SK-N-SH (cell line): ENCODE measurements around the gene LGALS12. TPM values are rescaled to one million over a fixed set of nuclear protein-coding genes. Genes with fewer than 3 reads are reported as not detected.

Source experiments
- CTCF ChIA-PET: fragments of 300-600, 350-600 bp; formaldehyde crosslinking; extraction: SDS; loops from one replicate; lab custom pipeline; 2021; lab: Yijun Ruan, JAX
- POLR2A ChIA-PET: fragments of 350-600 bp; sonication (Branson Sonifier 250); formaldehyde crosslinking; extraction: SDS; loops from one replicate; lab custom pipeline; 2020; ENCODE audit warnings: antibody characterized with exemption, inconsistent platforms; lab: Yijun Ruan, JAX
- DNase-seq: peaks from one replicate; pipeline ENCODE4 v3.0.0; 2012
- H2AFZ ChIP-seq: fragments of 200-600 bp; sonication (generic); 2 replicates; pipeline ENCODE4 v1.8.1; 2016; ENCODE audit warnings: antibody characterized with exemption, mild to moderate bottlenecking, low read depth
- H3F3A ChIP-seq: fragments of 200-600 bp; sonication (generic); replicated peaks from 2 replicates; pipeline ENCODE3; 2016; ENCODE audit warnings: antibody characterized with exemption, mild to moderate bottlenecking; ENCODE audit not compliant: insufficient read depth
- H3K27ac ChIP-seq, 2 experiments: fragments of 200-500 bp in 1 of 2; fragments of 200-600 bp in 1 of 2; sonication (Bioruptor generic) in 1 of 2; sonication (generic), shearing (Covaris generic) in 1 of 2; 2 replicates each; pipeline versions ENCODE4 v1.5.1 to v1.6.1; 2014 to 2016; ENCODE audit warnings: low read depth in 2 of 2, inconsistent platforms in 1 of 2, low read length in 1 of 2, mild to moderate bottlenecking in 1 of 2, mixed read lengths in 1 of 2
- H3K27me3 ChIP-seq: fragments of 200-600 bp; sonication (generic), shearing (Covaris generic); 2 replicates; pipeline ENCODE4 v1.6.1; 2016; ENCODE audit warnings: mixed run types; ENCODE audit not compliant: insufficient read depth
- H3K36me3 ChIP-seq, 2 experiments: fragments of 200-500 bp in 1 of 2; fragments of 200-600 bp in 1 of 2; sonication (Bioruptor generic) in 1 of 2; sonication (generic) in 1 of 2; replicated peaks in 1 of 2; 2 replicates each; pipeline versions ENCODE3 to v1.5.1; 2014 to 2016; ENCODE audit warnings: low read length in 1 of 2, mild to moderate bottlenecking in 1 of 2; ENCODE audit not compliant: insufficient read depth in 2 of 2, control insufficient read depth in 1 of 2
- H3K4me1 ChIP-seq, 2 experiments: fragments of 200-500 bp in 1 of 2; fragments of 200-600 bp in 1 of 2; sonication (Bioruptor generic) in 1 of 2; sonication (generic), shearing (Covaris generic) in 1 of 2; 2 replicates each; pipeline versions ENCODE4 v1.5.1 to v1.6.1; 2014 to 2016; ENCODE audit warnings: low read depth in 1 of 2, low read length in 1 of 2, mixed run types in 1 of 2; ENCODE audit not compliant: insufficient read depth in 2 of 2, control insufficient read depth in 1 of 2
- H3K4me2 ChIP-seq: fragments of 200-600 bp; sonication (generic), shearing (Covaris generic); 2 replicates; pipeline ENCODE4 v1.6.1; 2017; ENCODE audit warnings: mixed run types
- H3K4me3 ChIP-seq, 2 experiments: fragments of 200-500 bp in 1 of 2; fragments of 200-600 bp in 1 of 2; sonication (Bioruptor generic) in 1 of 2; sonication (generic), shearing (Covaris generic) in 1 of 2; 2 replicates each; pipeline versions ENCODE4 v1.5.1 to v1.8.1; 2014 to 2016; ENCODE audit warnings: low read depth in 2 of 2, inconsistent platforms in 1 of 2, low read length in 1 of 2, mild to moderate bottlenecking in 1 of 2, mixed read lengths in 1 of 2, moderate library complexity in 1 of 2
- H3K79me2 ChIP-seq: fragments of 200-600 bp; sonication (generic); 2 replicates; pipeline ENCODE4 v1.8.1; 2017; ENCODE audit warnings: mild to moderate bottlenecking; ENCODE audit not compliant: insufficient read depth
- H3K9ac ChIP-seq: fragments of 200-600 bp; sonication (generic); 2 replicates; pipeline ENCODE4 v1.6.1; 2017; ENCODE audit warnings: mixed run types
- H3K9me2 ChIP-seq: fragments of 200-600 bp; sonication (generic); 2 replicates; pipeline ENCODE4 v1.6.1; 2017; ENCODE audit warnings: mixed run types
- H3K9me3 ChIP-seq: fragments of 200-600 bp; sonication (generic); 2 replicates; pipeline ENCODE4 v1.6.1; 2017; ENCODE audit warnings: mixed run types, mild to moderate bottlenecking, moderate library complexity
- H4K20me1 ChIP-seq: fragments of 200-600 bp; sonication (generic); 2 replicates; pipeline ENCODE4 v1.6.1; 2017; ENCODE audit warnings: mild to moderate bottlenecking, mixed run types; ENCODE audit not compliant: insufficient read depth
- EZH2phosphoT487 ChIP-seq: fragments of 200-600 bp; sonication (generic); IDR thresholded peaks from 2 replicates; pipeline ENCODE4 v1.6.1; 2017; ENCODE audit warnings: low read depth, mixed run types, mild to moderate bottlenecking, antibody characterized with exemption, moderate library complexity, borderline replicate concordance
- FOSL2 ChIP-seq: IDR thresholded peaks from 2 replicates; pipeline ENCODE4 v1.4.0; 2012; ENCODE audit warnings: low read depth, mild to moderate bottlenecking, moderate library complexity, borderline replicate concordance
- GABPA ChIP-seq: IDR thresholded peaks from 2 replicates; pipeline ENCODE4 v1.4.0; 2012; ENCODE audit warnings: low read depth, mild to moderate bottlenecking
- NFIC ChIP-seq: IDR thresholded peaks from 2 replicates; pipeline ENCODE4 v1.4.0; 2012; ENCODE audit warnings: borderline replicate concordance
- POLR2AphosphoS5 ChIP-seq: IDR thresholded peaks from 2 replicates; pipeline ENCODE4 v1.6.1; 2012; ENCODE audit warnings: low read depth, low read length
- RCOR1 ChIP-seq: fragments of 150-350 bp; IDR thresholded peaks from 2 replicates; pipeline ENCODE4 v1.6.1; 2017; ENCODE audit warnings: antibody characterized with exemption, low read length
- RFX5 ChIP-seq: IDR thresholded peaks from 2 replicates; pipeline ENCODE4 v1.6.1; 2012; ENCODE audit warnings: mild to moderate bottlenecking, improper control_type of control experiment, low read length
- SMC3 ChIP-seq: IDR thresholded peaks from 2 replicates; pipeline ENCODE4 v1.6.1; 2012; ENCODE audit warnings: low read depth, low read length, improper control_type of control experiment
- WGBS: methylation state at CpG from one replicate; pipeline ENCODE4 v1.1.6; 2017; ENCODE audit warnings: low lambda C conversion rate; 5-methylcytosine and 5-hydroxymethylcytosine counted together
- polyA plus RNA-seq, 3 experiments: library from polyadenylated mRNA; depleted of rRNA; stranded (reverse); fragments of >200 nt; gene quantifications; 2 replicates each; pipeline ENCODE4 v1.2.3, GENCODE V29; 2012
- TF ChIP-seq, protein P1 (sequence below): IDR thresholded peaks from 2 replicates; pipeline ENCODE4 v1.6.1; 2012; ENCODE audit warnings: mild to moderate bottlenecking, low read depth, low read length, moderate library complexity
- TF ChIP-seq, protein P2 (sequence below): fragments of 200-600 bp; sonication (generic); IDR thresholded peaks from 2 replicates; pipeline ENCODE4 v1.6.1; 2017; ENCODE audit warnings: antibody characterized with exemption, mild to moderate bottlenecking, moderate library complexity

The LGALS12 gene
- polyA plus RNA-seq, 1 of the 3 experiments (the other 2 are of a cell fraction), result not detected

DNA sequence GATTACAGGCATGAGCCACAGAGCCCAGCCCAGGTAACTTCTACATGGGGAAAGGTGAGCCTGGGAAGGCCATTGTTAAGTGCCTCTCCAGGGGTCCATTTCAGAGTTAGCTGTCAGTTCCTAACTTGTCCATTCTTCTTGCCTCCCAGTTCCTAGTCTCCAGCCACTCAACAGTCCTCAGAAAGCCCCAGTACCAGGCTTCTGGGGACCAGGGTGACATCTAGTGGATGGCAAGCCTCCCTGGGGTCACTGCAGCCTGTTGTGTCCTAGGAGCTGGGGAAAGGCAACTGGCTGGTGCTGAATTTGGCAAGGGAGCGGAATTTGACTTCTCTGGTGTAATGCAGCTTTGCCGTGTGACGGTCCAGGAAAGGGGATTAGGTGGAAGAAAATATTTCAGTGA is 2.1 kb downstream of the LGALS12 start (continued):
- TF ChIP-seq POLR2AphosphoS5 (no peak), GABPA (no peak), SMC3 (0 out of 2 replicates have a peak, but pooled peaks have one; percentile 10), NFIC (no peak)
- TF ChIP-seq, protein P1, sequence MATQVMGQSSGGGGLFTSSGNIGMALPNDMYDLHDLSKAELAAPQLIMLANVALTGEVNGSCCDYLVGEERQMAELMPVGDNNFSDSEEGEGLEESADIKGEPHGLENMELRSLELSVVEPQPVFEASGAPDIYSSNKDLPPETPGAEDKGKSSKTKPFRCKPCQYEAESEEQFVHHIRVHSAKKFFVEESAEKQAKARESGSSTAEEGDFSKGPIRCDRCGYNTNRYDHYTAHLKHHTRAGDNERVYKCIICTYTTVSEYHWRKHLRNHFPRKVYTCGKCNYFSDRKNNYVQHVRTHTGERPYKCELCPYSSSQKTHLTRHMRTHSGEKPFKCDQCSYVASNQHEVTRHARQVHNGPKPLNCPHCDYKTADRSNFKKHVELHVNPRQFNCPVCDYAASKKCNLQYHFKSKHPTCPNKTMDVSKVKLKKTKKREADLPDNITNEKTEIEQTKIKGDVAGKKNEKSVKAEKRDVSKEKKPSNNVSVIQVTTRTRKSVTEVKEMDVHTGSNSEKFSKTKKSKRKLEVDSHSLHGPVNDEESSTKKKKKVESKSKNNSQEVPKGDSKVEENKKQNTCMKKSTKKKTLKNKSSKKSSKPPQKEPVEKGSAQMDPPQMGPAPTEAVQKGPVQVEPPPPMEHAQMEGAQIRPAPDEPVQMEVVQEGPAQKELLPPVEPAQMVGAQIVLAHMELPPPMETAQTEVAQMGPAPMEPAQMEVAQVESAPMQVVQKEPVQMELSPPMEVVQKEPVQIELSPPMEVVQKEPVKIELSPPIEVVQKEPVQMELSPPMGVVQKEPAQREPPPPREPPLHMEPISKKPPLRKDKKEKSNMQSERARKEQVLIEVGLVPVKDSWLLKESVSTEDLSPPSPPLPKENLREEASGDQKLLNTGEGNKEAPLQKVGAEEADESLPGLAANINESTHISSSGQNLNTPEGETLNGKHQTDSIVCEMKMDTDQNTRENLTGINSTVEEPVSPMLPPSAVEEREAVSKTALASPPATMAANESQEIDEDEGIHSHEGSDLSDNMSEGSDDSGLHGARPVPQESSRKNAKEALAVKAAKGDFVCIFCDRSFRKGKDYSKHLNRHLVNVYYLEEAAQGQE, result no peak
- TF ChIP-seq, all 33 proteins: peak for 3

DNA sequence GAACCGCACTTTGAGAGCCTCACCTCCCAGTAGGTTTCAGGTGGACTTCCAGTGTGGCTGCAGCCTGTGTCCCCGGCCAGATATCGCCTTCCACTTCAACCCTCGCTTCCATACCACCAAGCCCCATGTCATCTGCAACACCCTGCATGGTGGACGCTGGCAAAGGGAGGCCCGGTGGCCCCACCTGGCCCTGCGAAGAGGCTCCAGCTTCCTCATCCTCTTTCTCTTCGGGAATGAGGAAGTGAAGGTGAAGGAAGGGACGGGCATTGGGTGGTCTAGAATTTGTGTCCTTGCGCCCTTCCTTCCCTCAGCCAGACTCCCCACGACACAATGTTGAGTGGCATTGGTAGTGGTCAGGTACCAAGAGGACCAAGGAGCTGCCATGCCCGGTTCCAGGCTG is 2.9 kb downstream of the LGALS12 start:
- Histone ChIP-seq H4K20me1 (no peaks in the 10 kb centered on the region), H3K79me2 (no peaks in the 10 kb centered on the region), H3K27me3 (no peaks in the 10 kb centered on the region; the same call in 1 of the 2 replicates), H3K9me2 (no peaks in the 10 kb centered on the region), H3F3A (no peaks in the 10 kb centered on the region), H3K4me2 (no peak overlapping the region), H3K4me3 (no peak overlapping the region), H3K9me3 (no peaks in the 10 kb centered on the region), H3K4me1 (peaks cover 0 to 3% of the 10 kb centered on the region in 2 experiments; a peak in 1 of 4 replicates), H2AFZ (no peak overlapping the region), H3K27ac (no peak overlapping the region), H3K36me3 (no peaks in the 10 kb centered on the region), H3K9ac (no peak overlapping the region)
- CTCF ChIA-PET, result interaction anchor here (1.7 to 2.4 kb wide), 3 partner anchors 12 to 30 kb away, joined by 6 to 17 read pairs (median 10); no protein-coding TSS in a partner anchor
- WGBS, result 73% methylated on average over 10 of the region's 12 CpGs
- TF ChIP-seq SMC3 (no peak), FOSL2 (no peak), RCOR1 (no peak), EZH2phosphoT487 (no peak), RFX5 (no peak)
- TF ChIP-seq, protein P2, sequence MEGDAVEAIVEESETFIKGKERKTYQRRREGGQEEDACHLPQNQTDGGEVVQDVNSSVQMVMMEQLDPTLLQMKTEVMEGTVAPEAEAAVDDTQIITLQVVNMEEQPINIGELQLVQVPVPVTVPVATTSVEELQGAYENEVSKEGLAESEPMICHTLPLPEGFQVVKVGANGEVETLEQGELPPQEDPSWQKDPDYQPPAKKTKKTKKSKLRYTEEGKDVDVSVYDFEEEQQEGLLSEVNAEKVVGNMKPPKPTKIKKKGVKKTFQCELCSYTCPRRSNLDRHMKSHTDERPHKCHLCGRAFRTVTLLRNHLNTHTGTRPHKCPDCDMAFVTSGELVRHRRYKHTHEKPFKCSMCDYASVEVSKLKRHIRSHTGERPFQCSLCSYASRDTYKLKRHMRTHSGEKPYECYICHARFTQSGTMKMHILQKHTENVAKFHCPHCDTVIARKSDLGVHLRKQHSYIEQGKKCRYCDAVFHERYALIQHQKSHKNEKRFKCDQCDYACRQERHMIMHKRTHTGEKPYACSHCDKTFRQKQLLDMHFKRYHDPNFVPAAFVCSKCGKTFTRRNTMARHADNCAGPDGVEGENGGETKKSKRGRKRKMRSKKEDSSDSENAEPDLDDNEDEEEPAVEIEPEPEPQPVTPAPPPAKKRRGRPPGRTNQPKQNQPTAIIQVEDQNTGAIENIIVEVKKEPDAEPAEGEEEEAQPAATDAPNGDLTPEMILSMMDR, result no peak
- no peak for DNase-seq
- POLR2A ChIA-PET, result no interaction called here
